ENCODE results near the gene TMEM184A. TPM values are rescaled to one million over a fixed set of nuclear protein-coding genes. Genes with fewer than 3 reads are reported as not detected.

The TMEM184A gene
- total RNA-seq, 2 donors from 2014 or later, result 4.6 to 5.1 TPM

DNA sequence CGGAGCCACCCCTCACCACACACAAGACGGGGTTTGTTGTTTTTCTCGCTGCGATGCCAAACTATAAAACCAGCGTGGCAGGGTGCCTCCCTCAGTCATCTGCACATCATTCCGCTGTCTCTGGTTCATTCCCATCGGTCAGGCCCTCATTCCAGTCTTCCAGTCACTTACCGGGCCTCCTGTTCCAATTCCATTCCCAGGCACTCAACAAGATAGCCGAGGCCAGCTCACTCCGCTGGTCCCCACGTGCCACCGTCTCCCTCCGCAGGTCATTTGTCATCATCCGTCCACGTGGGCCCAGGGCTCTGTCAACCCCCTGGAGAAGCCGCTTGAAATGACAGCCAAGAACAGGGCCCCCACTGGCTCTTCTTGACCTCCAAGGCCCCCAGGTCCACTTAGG is 6.1 kb upstream of the TMEM184A start:
- H3K27me3 ChIP-seq (ENCODE audit: control insufficient read depth, insufficient read depth, low read length, poor library complexity, severe bottlenecking), result no peaks in the 10 kb centered on the region
- no peak overlapping the region for H3K9ac ChIP-seq (ENCODE audit: extremely low read depth, low read length, poor library complexity, severe bottlenecking)
- DNase-seq, result no peak
- H3K9me3 Mint-ChIP-seq, result no peaks in the 10 kb centered on the region
- H3K36me3 Mint-ChIP-seq (ENCODE audit: low read depth), result peaks cover 10% of the 10 kb centered on the region
- no peaks in the 10 kb centered on the region for H3K9me3 ChIP-seq (ENCODE audit: control insufficient read depth, low read length)
- H3K27me3 Mint-ChIP-seq (ENCODE audit: insufficient read depth), result no peaks in the 10 kb centered on the region
- TF ChIP-seq, protein P1, sequence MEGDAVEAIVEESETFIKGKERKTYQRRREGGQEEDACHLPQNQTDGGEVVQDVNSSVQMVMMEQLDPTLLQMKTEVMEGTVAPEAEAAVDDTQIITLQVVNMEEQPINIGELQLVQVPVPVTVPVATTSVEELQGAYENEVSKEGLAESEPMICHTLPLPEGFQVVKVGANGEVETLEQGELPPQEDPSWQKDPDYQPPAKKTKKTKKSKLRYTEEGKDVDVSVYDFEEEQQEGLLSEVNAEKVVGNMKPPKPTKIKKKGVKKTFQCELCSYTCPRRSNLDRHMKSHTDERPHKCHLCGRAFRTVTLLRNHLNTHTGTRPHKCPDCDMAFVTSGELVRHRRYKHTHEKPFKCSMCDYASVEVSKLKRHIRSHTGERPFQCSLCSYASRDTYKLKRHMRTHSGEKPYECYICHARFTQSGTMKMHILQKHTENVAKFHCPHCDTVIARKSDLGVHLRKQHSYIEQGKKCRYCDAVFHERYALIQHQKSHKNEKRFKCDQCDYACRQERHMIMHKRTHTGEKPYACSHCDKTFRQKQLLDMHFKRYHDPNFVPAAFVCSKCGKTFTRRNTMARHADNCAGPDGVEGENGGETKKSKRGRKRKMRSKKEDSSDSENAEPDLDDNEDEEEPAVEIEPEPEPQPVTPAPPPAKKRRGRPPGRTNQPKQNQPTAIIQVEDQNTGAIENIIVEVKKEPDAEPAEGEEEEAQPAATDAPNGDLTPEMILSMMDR (conservative IDR thresholded peaks at IDR 0.05), result no peak
- H3K27ac Mint-ChIP-seq, result no peak overlapping the region
- 84 to 90% methylated on average over 7 to 16 of the region's 16 CpGs for WGBS, 2 experiments (ENCODE audit: insufficient coverage in 1 of 2, insufficient read length in 1 of 2)
- H3K4me3 ChIP-seq (ENCODE audit: low read length), result no peak overlapping the region
- no peaks in the 10 kb centered on the region for H3K4me1 ChIP-seq (ENCODE audit: control insufficient read depth, insufficient read depth, low read length)
- H3K4me1 Mint-ChIP-seq, result peaks cover under 1% of the 10 kb centered on the region
- H3K27ac ChIP-seq (ENCODE audit: low read depth, low read length), result peak overlapping the region; percentile 53
- H3K36me3 ChIP-seq (ENCODE audit: control insufficient read depth, insufficient read depth, low read length), result no peaks in the 10 kb centered on the region
- no peak overlapping the region for H3K4me3 Mint-ChIP-seq

DNA sequence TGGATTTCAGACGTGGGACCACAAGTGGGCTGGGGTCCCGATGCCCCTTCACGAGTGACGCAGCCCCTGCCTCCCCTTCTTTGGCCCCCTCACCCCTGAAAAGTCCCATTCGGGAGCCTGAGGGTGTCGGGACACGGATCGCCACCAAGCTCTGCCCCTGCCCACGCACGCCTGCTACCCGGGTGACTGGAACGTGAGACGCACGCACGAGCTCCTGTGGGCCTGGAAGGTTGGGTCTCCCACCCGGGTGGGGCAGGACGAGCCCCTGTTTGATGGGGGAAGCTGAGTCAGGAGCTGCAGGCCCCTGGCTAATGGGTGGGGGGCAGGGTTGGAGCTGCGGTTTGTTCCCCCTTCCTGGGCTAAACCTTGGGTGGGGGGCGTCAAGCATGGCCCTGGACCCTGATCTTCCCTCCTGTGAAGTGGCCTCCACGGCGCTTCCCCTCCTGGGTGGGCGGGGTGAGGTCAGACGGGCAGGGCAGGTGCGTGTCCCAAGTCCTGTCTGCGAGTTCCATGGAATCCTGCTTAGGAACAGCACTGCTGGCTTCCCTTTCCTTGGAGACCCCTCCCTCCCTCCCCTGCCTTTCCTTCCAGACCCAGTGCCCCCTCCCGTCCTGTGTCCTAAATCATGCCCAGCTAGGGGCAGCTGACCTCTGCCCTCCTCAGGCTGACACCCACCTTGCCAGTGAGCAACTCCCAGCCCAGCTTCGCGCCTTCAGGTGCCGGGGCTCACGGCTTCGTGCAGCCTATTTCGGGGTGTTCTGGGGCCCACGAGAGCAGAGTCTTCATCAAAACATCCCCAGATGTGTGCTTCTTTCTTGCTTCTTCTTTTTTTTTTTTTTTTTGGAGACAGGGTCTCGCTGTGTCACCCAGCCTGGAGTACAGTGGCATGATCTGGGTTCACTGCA is 5.3 kb upstream of the TMEM184A start:
- H3K9ac ChIP-seq (ENCODE audit: extremely low read depth, low read length, poor library complexity, severe bottlenecking), result no peak overlapping the region
- no peaks in the 10 kb centered on the region for H3K9me3 Mint-ChIP-seq
- no peak for DNase-seq
- H3K4me1 ChIP-seq (ENCODE audit: control insufficient read depth, insufficient read depth, low read length), result no peaks in the 10 kb centered on the region
- no peaks in the 10 kb centered on the region for H3K9me3 ChIP-seq (ENCODE audit: control insufficient read depth, low read length)
- H3K36me3 ChIP-seq (ENCODE audit: control insufficient read depth, insufficient read depth, low read length), result no peaks in the 10 kb centered on the region
- H3K27ac Mint-ChIP-seq, result no peak overlapping the region
- TF ChIP-seq, protein P1 (conservative IDR thresholded peaks at IDR 0.05), result no peak
- H3K27me3 ChIP-seq (ENCODE audit: control insufficient read depth, insufficient read depth, low read length, poor library complexity, severe bottlenecking), result no peaks in the 10 kb centered on the region
- H3K27ac ChIP-seq (ENCODE audit: low read depth, low read length), result no peak overlapping the region
- 92 to 93% methylated on average over 14 to 34 of the region's 34 CpGs for WGBS, 2 experiments (ENCODE audit: insufficient coverage in 1 of 2, insufficient read length in 1 of 2)
- H3K4me3 Mint-ChIP-seq, result no peak overlapping the region
- H3K27me3 Mint-ChIP-seq (ENCODE audit: insufficient read depth), result no peaks in the 10 kb centered on the region
- H3K4me1 Mint-ChIP-seq, result peaks cover 2% of the 10 kb centered on the region
- no peak overlapping the region for H3K4me3 ChIP-seq (ENCODE audit: low read length)
- peaks cover 3% of the 10 kb centered on the region for H3K36me3 Mint-ChIP-seq (ENCODE audit: low read depth)

DNA sequence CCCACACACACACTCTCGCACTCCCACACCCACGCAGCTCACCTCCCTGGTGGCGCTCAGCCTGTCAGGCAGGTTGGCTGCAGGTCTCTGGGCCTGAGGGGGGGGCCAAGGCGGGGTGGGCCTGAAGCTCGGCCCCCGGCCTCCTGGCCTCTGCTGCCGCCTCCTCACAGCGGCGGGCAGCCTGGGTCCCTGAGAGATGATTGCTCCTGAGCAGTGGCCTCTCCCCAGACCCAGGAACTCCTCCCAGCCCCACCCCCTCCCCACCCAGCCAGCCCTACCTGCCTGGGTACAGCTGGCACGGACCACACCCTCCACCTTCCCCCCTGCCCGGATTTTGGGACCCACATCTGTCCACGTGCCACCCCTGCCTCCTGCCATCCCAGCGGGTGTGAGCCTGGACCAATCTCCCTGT is 4.6 kb upstream of the TMEM184A start:
- 89 to 100% methylated on average over 3 to 12 of the region's 13 CpGs for WGBS, 2 experiments (ENCODE audit: insufficient coverage in 1 of 2, insufficient read length in 1 of 2)
- H3K4me3 ChIP-seq (ENCODE audit: low read length), result no peak overlapping the region
- H3K27me3 Mint-ChIP-seq (ENCODE audit: insufficient read depth), result no peaks in the 10 kb centered on the region
- H3K27me3 ChIP-seq (ENCODE audit: control insufficient read depth, insufficient read depth, low read length, poor library complexity, severe bottlenecking), result no peaks in the 10 kb centered on the region
- no peaks in the 10 kb centered on the region for H3K9me3 ChIP-seq (ENCODE audit: control insufficient read depth, low read length)
- H3K27ac Mint-ChIP-seq, result no peak overlapping the region
- no peak overlapping the region for H3K27ac ChIP-seq (ENCODE audit: low read depth, low read length)
- H3K4me1 ChIP-seq (ENCODE audit: control insufficient read depth, insufficient read depth, low read length), result no peaks in the 10 kb centered on the region
- H3K4me3 Mint-ChIP-seq, result no peak overlapping the region
- H3K36me3 Mint-ChIP-seq (ENCODE audit: low read depth), result no peaks in the 10 kb centered on the region
- no peaks in the 10 kb centered on the region for H3K36me3 ChIP-seq (ENCODE audit: control insufficient read depth, insufficient read depth, low read length)
- no peaks in the 10 kb centered on the region for H3K9me3 Mint-ChIP-seq
- no peak for DNase-seq
- H3K9ac ChIP-seq (ENCODE audit: extremely low read depth, low read length, poor library complexity, severe bottlenecking), result no peak overlapping the region
- TF ChIP-seq, protein P1 (conservative IDR thresholded peaks at IDR 0.05), result no peak
- H3K4me1 Mint-ChIP-seq, result peaks cover 4% of the 10 kb centered on the region
